Measurements from ENCODE around the gene DBNDD2. TPM values are rescaled to one million over a fixed set of nuclear protein-coding genes. Genes with fewer than 3 reads are reported as not detected.

Gene DBNDD2
- total RNA-seq, 1 experiment from 2014 or later: 58.7 TPM

DNA sequence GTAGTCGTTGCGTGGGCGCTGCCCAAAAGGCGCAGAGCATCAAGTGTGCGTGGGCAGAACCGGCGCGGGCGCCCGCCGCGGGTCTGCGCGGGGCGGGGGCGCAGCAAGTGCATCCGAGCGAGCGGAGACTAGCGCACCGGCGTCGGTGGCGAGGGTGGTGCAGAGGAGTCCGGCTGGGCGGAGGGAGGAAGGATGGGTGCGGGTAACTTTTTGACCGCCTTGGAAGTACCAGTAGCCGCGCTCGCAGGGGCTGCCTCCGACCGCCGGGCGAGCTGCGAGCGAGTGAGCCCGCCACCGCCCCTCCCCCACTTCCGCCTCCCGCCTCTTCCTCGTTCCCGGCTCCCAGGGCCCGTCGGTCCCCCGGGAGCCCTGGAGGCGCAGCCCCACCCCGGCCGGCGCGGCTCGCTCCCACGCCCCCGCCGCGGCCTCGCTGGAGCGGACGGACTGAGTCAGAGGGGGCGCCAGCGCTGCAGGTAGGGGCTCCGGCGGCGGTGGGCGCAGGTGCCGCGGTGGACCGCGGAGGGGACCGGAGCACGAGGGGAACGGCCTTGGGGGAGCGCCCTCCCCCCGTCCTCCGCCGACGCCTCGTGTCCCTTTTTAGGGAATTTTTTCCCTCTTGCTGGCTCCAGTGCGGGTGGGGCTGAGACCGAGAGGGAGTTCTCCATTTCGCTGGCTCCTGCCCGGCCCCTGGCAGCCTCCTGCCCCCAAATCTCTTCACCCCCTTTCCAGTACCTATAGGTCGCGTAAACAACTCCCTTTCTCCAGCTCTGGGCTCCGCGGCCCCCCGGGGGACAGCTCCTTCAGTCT is 1.6 kb upstream of the DBNDD2 start:
- H3K9me3 Mint-ChIP-seq: peaks cover 13% of the 10 kb centered on the region
- peak overlapping the region; percentile 84 for H3K4me3 Mint-ChIP-seq
- peak; percentile 50 for ATAC-seq
- peak overlapping the region; percentile 86; the same call in 1 of the 2 replicates for H3K27ac Mint-ChIP-seq
- peaks cover 21% of the 10 kb centered on the region for H3K36me3 Mint-ChIP-seq
- CTCF ChIA-PET: interaction anchor here (0.9 to 3.5 kb wide), 16 partner anchors 9 to 113 kb away, joined by 4 to 56 read pairs (median 7); partner anchors contain the start of genes MATN4, PIGT and SYS1
- H3K4me1 Mint-ChIP-seq: peaks cover 12% of the 10 kb centered on the region
- DNase-seq (ENCODE audit: low spot score): peak; percentile 76
- H3K27me3 Mint-ChIP-seq (ENCODE audit: low read depth): peaks cover 29% of the 10 kb centered on the region
- POLR2A ChIA-PET: interaction anchor here (0.9 to 2.2 kb wide), 6 partner anchors 29 to 72 kb away, joined by 3 to 10 read pairs (median 6); partner anchors contain the start of gene SYS1
- TF ChIP-seq, protein P1, sequence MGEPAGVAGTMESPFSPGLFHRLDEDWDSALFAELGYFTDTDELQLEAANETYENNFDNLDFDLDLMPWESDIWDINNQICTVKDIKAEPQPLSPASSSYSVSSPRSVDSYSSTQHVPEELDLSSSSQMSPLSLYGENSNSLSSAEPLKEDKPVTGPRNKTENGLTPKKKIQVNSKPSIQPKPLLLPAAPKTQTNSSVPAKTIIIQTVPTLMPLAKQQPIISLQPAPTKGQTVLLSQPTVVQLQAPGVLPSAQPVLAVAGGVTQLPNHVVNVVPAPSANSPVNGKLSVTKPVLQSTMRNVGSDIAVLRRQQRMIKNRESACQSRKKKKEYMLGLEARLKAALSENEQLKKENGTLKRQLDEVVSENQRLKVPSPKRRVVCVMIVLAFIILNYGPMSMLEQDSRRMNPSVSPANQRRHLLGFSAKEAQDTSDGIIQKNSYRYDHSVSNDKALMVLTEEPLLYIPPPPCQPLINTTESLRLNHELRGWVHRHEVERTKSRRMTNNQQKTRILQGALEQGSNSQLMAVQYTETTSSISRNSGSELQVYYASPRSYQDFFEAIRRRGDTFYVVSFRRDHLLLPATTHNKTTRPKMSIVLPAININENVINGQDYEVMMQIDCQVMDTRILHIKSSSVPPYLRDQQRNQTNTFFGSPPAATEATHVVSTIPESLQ (CRISPR knock-in tag; IDR thresholded peaks at IDR 0.05): no peak
- 0 out of 2 replicates have a peak, but pooled peaks have one; percentile 11 for TF ChIP-seq TCF7 (CRISPR knock-in tag; IDR thresholded peaks at IDR 0.05; ENCODE audit: low read depth)
- TF ChIP-seq, protein P2, sequence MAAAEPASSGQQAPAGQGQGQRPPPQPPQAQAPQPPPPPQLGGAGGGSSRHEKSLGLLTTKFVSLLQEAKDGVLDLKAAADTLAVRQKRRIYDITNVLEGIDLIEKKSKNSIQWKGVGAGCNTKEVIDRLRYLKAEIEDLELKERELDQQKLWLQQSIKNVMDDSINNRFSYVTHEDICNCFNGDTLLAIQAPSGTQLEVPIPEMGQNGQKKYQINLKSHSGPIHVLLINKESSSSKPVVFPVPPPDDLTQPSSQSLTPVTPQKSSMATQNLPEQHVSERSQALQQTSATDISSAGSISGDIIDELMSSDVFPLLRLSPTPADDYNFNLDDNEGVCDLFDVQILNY (CRISPR knock-in tag; IDR thresholded peaks at IDR 0.05): peak; percentile 60
- TF ChIP-seq, protein P3, sequence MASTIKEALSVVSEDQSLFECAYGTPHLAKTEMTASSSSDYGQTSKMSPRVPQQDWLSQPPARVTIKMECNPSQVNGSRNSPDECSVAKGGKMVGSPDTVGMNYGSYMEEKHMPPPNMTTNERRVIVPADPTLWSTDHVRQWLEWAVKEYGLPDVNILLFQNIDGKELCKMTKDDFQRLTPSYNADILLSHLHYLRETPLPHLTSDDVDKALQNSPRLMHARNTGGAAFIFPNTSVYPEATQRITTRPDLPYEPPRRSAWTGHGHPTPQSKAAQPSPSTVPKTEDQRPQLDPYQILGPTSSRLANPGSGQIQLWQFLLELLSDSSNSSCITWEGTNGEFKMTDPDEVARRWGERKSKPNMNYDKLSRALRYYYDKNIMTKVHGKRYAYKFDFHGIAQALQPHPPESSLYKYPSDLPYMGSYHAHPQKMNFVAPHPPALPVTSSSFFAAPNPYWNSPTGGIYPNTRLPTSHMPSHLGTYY (CRISPR knock-in tag; IDR thresholded peaks at IDR 0.05): no peak
- TF ChIP-seq, protein P4, sequence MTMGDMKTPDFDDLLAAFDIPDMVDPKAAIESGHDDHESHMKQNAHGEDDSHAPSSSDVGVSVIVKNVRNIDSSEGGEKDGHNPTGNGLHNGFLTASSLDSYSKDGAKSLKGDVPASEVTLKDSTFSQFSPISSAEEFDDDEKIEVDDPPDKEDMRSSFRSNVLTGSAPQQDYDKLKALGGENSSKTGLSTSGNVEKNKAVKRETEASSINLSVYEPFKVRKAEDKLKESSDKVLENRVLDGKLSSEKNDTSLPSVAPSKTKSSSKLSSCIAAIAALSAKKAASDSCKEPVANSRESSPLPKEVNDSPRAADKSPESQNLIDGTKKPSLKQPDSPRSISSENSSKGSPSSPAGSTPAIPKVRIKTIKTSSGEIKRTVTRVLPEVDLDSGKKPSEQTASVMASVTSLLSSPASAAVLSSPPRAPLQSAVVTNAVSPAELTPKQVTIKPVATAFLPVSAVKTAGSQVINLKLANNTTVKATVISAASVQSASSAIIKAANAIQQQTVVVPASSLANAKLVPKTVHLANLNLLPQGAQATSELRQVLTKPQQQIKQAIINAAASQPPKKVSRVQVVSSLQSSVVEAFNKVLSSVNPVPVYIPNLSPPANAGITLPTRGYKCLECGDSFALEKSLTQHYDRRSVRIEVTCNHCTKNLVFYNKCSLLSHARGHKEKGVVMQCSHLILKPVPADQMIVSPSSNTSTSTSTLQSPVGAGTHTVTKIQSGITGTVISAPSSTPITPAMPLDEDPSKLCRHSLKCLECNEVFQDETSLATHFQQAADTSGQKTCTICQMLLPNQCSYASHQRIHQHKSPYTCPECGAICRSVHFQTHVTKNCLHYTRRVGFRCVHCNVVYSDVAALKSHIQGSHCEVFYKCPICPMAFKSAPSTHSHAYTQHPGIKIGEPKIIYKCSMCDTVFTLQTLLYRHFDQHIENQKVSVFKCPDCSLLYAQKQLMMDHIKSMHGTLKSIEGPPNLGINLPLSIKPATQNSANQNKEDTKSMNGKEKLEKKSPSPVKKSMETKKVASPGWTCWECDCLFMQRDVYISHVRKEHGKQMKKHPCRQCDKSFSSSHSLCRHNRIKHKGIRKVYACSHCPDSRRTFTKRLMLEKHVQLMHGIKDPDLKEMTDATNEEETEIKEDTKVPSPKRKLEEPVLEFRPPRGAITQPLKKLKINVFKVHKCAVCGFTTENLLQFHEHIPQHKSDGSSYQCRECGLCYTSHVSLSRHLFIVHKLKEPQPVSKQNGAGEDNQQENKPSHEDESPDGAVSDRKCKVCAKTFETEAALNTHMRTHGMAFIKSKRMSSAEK (CRISPR knock-in tag; IDR thresholded peaks at IDR 0.05; ENCODE audit: borderline replicate concordance): no peak
- no peak for TF ChIP-seq CBFB (CRISPR knock-in tag; IDR thresholded peaks at IDR 0.05; ENCODE audit: low read depth)
- TF ChIP-seq ZNF232 (CRISPR knock-in tag; IDR thresholded peaks at IDR 0.05): 0 out of 2 replicates have a peak, but pooled peaks have one; percentile 12
- TF ChIP-seq, protein P5, sequence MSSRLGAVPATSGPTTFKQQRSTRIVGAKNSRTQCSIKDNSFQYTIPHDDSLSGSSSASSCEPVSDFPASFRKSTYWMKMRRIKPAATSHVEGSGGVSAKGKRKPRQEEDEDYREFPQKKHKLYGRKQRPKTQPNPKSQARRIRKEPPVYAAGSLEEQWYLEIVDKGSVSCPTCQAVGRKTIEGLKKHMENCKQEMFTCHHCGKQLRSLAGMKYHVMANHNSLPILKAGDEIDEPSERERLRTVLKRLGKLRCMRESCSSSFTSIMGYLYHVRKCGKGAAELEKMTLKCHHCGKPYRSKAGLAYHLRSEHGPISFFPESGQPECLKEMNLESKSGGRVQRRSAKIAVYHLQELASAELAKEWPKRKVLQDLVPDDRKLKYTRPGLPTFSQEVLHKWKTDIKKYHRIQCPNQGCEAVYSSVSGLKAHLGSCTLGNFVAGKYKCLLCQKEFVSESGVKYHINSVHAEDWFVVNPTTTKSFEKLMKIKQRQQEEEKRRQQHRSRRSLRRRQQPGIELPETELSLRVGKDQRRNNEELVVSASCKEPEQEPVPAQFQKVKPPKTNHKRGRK (CRISPR knock-in tag; IDR thresholded peaks at IDR 0.05; ENCODE audit: borderline replicate concordance): no peak
- TF ChIP-seq CREM (CRISPR knock-in tag; IDR thresholded peaks at IDR 0.05): no peak; the same call in 1 of the 2 replicates
- TF ChIP-seq, protein P6, sequence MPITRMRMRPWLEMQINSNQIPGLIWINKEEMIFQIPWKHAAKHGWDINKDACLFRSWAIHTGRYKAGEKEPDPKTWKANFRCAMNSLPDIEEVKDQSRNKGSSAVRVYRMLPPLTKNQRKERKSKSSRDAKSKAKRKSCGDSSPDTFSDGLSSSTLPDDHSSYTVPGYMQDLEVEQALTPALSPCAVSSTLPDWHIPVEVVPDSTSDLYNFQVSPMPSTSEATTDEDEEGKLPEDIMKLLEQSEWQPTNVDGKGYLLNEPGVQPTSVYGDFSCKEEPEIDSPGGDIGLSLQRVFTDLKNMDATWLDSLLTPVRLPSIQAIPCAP (CRISPR knock-in tag; IDR thresholded peaks at IDR 0.05): no peak
- TF ChIP-seq, protein P7, sequence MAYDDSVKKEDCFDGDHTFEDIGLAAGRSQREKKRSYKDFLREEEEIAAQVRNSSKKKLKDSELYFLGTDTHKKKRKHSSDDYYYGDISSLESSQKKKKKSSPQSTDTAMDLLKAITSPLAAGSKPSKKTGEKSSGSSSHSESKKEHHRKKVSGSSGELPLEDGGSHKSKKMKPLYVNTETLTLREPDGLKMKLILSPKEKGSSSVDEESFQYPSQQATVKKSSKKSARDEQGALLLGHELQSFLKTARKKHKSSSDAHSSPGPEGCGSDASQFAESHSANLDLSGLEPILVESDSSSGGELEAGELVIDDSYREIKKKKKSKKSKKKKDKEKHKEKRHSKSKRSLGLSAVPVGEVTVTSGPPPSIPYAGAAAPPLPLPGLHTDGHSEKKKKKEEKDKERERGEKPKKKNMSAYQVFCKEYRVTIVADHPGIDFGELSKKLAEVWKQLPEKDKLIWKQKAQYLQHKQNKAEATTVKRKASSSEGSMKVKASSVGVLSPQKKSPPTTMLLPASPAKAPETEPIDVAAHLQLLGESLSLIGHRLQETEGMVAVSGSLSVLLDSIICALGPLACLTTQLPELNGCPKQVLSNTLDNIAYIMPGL (CRISPR knock-in tag; IDR thresholded peaks at IDR 0.05): peak; percentile 54; the same call in 1 of the 2 replicates
- peak; percentile 59; the same call in 1 of the 2 replicates for TF ChIP-seq TP53 (CRISPR knock-in tag; IDR thresholded peaks at IDR 0.05)
- TF ChIP-seq FOXK1 (CRISPR knock-in tag; IDR thresholded peaks at IDR 0.05): no peak
- TF ChIP-seq, protein P8, sequence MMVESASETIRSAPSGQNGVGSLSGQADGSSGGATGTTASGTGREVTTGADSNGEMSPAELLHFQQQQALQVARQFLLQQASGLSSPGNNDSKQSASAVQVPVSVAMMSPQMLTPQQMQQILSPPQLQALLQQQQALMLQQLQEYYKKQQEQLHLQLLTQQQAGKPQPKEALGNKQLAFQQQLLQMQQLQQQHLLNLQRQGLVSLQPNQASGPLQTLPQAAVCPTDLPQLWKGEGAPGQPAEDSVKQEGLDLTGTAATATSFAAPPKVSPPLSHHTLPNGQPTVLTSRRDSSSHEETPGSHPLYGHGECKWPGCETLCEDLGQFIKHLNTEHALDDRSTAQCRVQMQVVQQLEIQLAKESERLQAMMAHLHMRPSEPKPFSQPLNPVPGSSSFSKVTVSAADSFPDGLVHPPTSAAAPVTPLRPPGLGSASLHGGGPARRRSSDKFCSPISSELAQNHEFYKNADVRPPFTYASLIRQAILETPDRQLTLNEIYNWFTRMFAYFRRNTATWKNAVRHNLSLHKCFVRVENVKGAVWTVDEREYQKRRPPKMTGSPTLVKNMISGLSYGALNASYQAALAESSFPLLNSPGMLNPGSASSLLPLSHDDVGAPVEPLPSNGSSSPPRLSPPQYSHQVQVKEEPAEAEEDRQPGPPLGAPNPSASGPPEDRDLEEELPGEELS (CRISPR knock-in tag; IDR thresholded peaks at IDR 0.05): 0 out of 2 replicates have a peak, but pooled peaks have one; percentile 24
- peak; percentile 30; the same call in 1 of the 2 replicates for TF ChIP-seq GABPB1 (CRISPR knock-in tag; IDR thresholded peaks at IDR 0.05)
- no peak for TF ChIP-seq RELA (CRISPR knock-in tag; IDR thresholded peaks at IDR 0.05; ENCODE audit: borderline replicate concordance)
- TF ChIP-seq ELF4 (CRISPR knock-in tag; IDR thresholded peaks at IDR 0.05; ENCODE audit: low read depth): peak; percentile 71; the same call in 1 of the 2 replicates
- TF ChIP-seq, protein P9, sequence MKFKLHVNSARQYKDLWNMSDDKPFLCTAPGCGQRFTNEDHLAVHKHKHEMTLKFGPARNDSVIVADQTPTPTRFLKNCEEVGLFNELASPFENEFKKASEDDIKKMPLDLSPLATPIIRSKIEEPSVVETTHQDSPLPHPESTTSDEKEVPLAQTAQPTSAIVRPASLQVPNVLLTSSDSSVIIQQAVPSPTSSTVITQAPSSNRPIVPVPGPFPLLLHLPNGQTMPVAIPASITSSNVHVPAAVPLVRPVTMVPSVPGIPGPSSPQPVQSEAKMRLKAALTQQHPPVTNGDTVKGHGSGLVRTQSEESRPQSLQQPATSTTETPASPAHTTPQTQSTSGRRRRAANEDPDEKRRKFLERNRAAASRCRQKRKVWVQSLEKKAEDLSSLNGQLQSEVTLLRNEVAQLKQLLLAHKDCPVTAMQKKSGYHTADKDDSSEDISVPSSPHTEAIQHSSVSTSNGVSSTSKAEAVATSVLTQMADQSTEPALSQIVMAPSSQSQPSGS (CRISPR knock-in tag; IDR thresholded peaks at IDR 0.05; ENCODE audit: borderline replicate concordance, low read depth): no peak
